ENCODE results near the gene SSH2. TPM values are rescaled to one million over a fixed set of nuclear protein-coding genes. Genes with fewer than 3 reads are reported as not detected.
A peak's percentile ranks its signal among the peaks of the same experiment; 100 is the strongest.
"Not testable (repeated sequence)": the region's sequence is repeated elsewhere in the genome, so short reads cannot be mapped to it uniquely, and the experiment has no call there.

The SSH2 gene
- total RNA-seq, 2 experiments from 2014 or later, result 32.0 to 33.1 TPM

- POLR2A ChIA-PET, result no interaction called here
- Mint-ChIP-seq H3K27ac (no peak overlapping the region), H3K27me3 (no peaks in the 10 kb centered on the region), H3K9me3 (peaks cover 15% of the 10 kb centered on the region), H3K4me3 (no peak overlapping the region), H3K4me1 (ENCODE audit: low read depth) (no peaks in the 10 kb centered on the region), H3K36me3 (peaks cover 5% of the 10 kb centered on the region)
- CTCF ChIA-PET, result interaction anchor here (0.6 to 2.0 kb wide), 3 partner anchors 15 to 178 kb away, joined by 3 to 7 read pairs (median 3); no protein-coding TSS in a partner anchor
- no peak for DNase-seq
- intact Hi-C loops (cut with micrococcal nuclease), result no loop called here
These were observed 24.4 kb upstream of the SSH2 start for GRCh38 chr17:29954405-29954804.

DNA sequence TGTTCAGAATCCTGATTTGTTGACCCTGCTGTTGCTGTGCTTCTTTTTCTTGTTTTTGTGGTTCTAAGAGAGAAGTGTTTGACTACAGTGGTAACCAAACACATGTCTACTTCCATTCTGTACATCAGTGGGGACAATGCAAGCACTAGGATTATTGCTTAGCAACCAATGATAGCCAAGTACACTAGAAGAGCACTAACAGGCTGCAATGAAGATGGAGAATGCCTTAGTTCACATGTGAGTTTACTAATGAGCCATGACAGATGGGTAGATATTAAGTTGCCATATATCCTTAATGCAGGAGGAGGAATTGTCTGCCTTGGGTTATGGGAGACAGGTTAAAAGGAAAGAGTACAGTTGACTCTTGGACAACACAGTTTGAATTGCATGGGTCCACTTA, 19.7 kb upstream of the SSH2 start:
- Mint-ChIP-seq H3K36me3 (peaks cover 5% of the 10 kb centered on the region), H3K27me3 (no peaks in the 10 kb centered on the region), H3K27ac (no peak overlapping the region), H3K9me3 (peaks cover 12% of the 10 kb centered on the region), H3K4me1 (ENCODE audit: low read depth) (no peaks in the 10 kb centered on the region), H3K4me3 (no peak overlapping the region)
- ChIA-PET POLR2A (no interaction called here), CTCF (interaction anchor here (1.7 kb wide), 1 partner anchor 18 kb away, joined by 7 read pairs; no protein-coding TSS in a partner anchor)
- intact Hi-C loops (cut with micrococcal nuclease), result no loop called here
- no peak for DNase-seq

DNA sequence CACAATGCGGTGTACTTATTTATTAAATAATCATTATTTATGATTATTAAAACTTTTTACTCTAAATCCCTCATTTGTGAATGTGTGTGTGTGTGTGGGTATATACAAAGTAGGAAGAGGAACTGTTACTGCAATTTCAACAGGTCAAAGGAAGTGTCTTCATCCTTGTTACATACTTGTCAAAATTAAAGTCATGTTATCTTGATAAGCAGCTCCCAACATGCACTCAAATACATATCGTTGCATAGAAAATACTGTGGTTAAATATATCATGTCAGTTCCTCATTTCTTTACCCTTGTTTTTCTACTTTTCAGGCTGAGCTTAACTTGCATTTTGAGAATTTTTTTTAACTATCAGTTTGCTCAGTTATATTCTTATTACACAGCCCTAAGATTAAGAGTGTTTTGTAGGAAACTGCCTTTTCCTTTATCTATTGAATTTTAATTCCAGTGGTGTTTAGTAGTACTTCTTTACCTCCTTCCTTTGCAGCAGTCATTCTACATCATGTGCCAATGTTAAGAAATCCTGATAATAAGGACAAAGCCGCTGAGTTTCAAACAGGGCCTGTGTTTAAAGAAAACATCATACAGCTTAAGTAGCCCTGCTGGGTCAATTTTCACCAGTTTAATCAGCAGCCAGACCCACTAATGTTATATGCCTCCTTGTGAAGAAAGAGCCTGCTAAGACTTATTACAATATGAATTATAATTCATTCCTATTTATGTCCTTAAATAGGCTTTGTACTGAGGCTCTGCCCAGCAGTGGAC, 18.6 kb upstream of the SSH2 start:
- Mint-ChIP-seq H3K36me3 (peaks cover 1% of the 10 kb centered on the region), H3K27me3 (no peaks in the 10 kb centered on the region), H3K27ac (no peak overlapping the region), H3K4me1 (ENCODE audit: low read depth) (no peaks in the 10 kb centered on the region), H3K4me3 (no peak overlapping the region), H3K9me3 (peaks cover 5% of the 10 kb centered on the region)
- CTCF ChIA-PET, result interaction anchor here (0.7 to 1.7 kb wide), 2 partner anchors 11 to 17 kb away, joined by 3 to 7 read pairs; no protein-coding TSS in a partner anchor
- POLR2A ChIA-PET, result no interaction called here
- intact Hi-C loops (cut with micrococcal nuclease), result no loop called here
- no peak for DNase-seq

GRCh38 chr17:29945281-29945680, 15.3 kb upstream of the SSH2 start:
- H3K27me3 Mint-ChIP-seq, result no peaks in the 10 kb centered on the region
- intact Hi-C loops (cut with micrococcal nuclease), result no loop called here
- CTCF ChIA-PET, result interaction anchor here (1.6 kb wide), 1 partner anchor 14 kb away, joined by 3 read pairs; no protein-coding TSS in a partner anchor
- POLR2A ChIA-PET, result no interaction called here
- H3K4me3 Mint-ChIP-seq, result no peak overlapping the region
- H3K27ac Mint-ChIP-seq, result no peak overlapping the region
- no peak for DNase-seq
- H3K4me1 Mint-ChIP-seq (ENCODE audit: low read depth), result no peaks in the 10 kb centered on the region
- H3K9me3 Mint-ChIP-seq, result no peaks in the 10 kb centered on the region
- no peaks in the 10 kb centered on the region for H3K36me3 Mint-ChIP-seq

GRCh38 chr17:29941334-29941733, 11.3 kb upstream of the SSH2 start, which contains the start of gene EFCAB5:
Gene EFCAB5, plus strand, starts transcription at chr17:29941634. Its CDS starts 163 bp downstream, at chr17:29941797.
- Mint-ChIP-seq H3K27ac (no peak within 1 kb of the TSS), H3K4me1 (ENCODE audit: low read depth) (no peaks in the 10 kb centered on the region), H3K9me3 (no peaks in the 10 kb centered on the region), H3K36me3 (no peaks in the 10 kb centered on the region), H3K4me3 (no peak within 1 kb of the TSS), H3K27me3 (no peaks in the 10 kb centered on the region)
- ChIA-PET CTCF (interaction anchor here (1.3 to 2.2 kb wide), 2 partner anchors 10 to 134 kb away, joined by 6 to 18 read pairs; no protein-coding TSS in a partner anchor), POLR2A (no interaction called here)
- no peak for DNase-seq
- intact Hi-C loops (cut with micrococcal nuclease), result no loop called here

- Mint-ChIP-seq H3K27me3 (no peaks in the 10 kb centered on the region), H3K9me3 (peaks cover 3% of the 10 kb centered on the region), H3K4me3 (no peak overlapping the region), H3K27ac (no peak overlapping the region), H3K36me3 (no peaks in the 10 kb centered on the region), H3K4me1 (ENCODE audit: low read depth) (no peaks in the 10 kb centered on the region)
- POLR2A ChIA-PET, result no interaction called here
- DNase-seq, result no peak
- intact Hi-C loops (cut with micrococcal nuclease), result loop anchor here (10.0 kb wide), 1 partner anchor 352 kb away; the partner anchor contains the start of gene GIT1
- CTCF ChIA-PET, result interaction anchor here (7.4 kb wide), 1 partner anchor 130 kb away, joined by 381 read pairs; no protein-coding TSS in a partner anchor
These were observed 6.7 kb upstream of the SSH2 start for GRCh38 chr17:29936724-29937123.

DNA sequence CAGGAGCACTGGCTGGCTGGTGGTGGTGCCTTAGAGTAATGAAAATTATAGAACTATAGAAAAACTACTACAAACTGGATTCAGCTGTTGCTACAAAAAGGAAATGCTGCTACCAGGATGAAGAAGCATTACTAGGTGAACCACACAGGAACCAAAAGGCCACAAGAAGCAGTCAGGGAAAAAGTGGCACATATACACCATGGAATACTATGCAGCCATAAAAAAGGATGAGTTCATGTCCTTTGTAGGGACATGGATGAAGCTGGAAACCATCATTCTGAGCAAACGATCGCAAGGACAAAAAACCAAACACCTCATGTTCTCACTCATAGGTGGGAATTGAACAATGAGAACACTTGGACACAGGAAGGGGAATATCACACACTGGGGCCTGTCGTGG, 5.9 kb upstream of the SSH2 start:
- H3K27ac Mint-ChIP-seq; H3K4me3 Mint-ChIP-seq; H3K9me3 Mint-ChIP-seq; POLR2A ChIA-PET; H3K36me3 Mint-ChIP-seq; H3K4me1 Mint-ChIP-seq (ENCODE audit: low read depth); H3K27me3 Mint-ChIP-seq; DNase-seq: not testable (repeated sequence)
- intact Hi-C loops (cut with micrococcal nuclease), result loop anchor here (10.0 kb wide), 1 partner anchor 351 kb away; the partner anchor contains the start of gene GIT1
- CTCF ChIA-PET, result interaction anchor here (0.6 to 7.4 kb wide), 2 partner anchors 10 to 129 kb away, joined by 3 to 381 read pairs; no protein-coding TSS in a partner anchor

- peaks cover 3% of the 10 kb centered on the region for H3K9me3 Mint-ChIP-seq
- no peak overlapping the region for H3K4me3 Mint-ChIP-seq
- H3K36me3 Mint-ChIP-seq, result peaks cover 3% of the 10 kb centered on the region
- no peak for DNase-seq
- H3K4me1 Mint-ChIP-seq (ENCODE audit: low read depth), result peaks cover 2% of the 10 kb centered on the region
- no peak overlapping the region for H3K27ac Mint-ChIP-seq
- ChIA-PET CTCF (interaction anchor here (0.9 to 7.4 kb wide), 4 partner anchors 117 to 316 kb away, joined by 3 to 381 read pairs (median 14); no protein-coding TSS in a partner anchor), POLR2A (no interaction called here)
- no peaks in the 10 kb centered on the region for H3K27me3 Mint-ChIP-seq
- intact Hi-C loops (cut with micrococcal nuclease), result loop anchor here (10.0 kb wide), 1 partner anchor 349 kb away; the partner anchor contains the start of gene GIT1
These were observed 3.4 kb upstream of the SSH2 start for GRCh38 chr17:29933379-29933778.

DNA sequence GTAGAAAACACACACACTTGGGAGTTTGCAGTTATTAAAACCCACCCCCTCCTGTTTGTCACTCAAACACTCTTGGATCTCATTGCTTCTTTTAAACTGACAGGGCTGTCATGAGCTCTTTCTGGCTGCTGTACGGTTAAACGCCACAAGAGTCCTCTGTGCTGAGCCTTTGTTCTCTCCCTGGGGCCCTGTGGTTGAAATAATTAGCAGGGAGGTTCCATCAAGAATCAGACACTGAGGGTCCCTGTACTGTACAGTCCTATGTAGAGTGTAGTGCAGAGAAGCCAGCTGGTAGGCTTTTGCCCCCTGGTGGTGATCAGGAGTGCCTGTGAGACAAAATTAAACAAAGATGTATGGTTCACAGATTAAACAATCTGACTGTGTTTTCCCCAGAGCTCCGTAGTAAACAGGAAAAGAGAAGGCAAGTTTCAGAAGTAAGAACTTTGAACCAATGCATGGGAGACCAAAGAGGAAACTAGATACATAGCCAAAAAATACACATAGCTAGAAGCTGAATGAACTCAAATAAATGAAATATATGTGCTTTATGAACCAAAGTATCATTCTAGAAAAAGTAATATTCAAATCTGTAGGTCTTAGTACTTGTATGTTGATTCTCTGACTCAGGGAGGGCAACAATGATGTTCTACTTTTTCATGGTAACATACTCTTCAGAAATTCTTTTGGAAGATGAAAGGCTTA, 1.4 kb upstream of the SSH2 start:
- H3K27ac Mint-ChIP-seq, result no peak overlapping the region
- no peaks in the 10 kb centered on the region for H3K27me3 Mint-ChIP-seq
- peaks cover 3% of the 10 kb centered on the region for H3K9me3 Mint-ChIP-seq
- ChIA-PET CTCF (interaction anchor here (0.6 to 7.4 kb wide), 63 partner anchors 8 to 639 kb away, joined by 3 to 381 read pairs (median 5); partner anchors contain the start of gene EFCAB5), POLR2A (interaction anchor here (0.6 to 2.3 kb wide), 8 partner anchors 9 to 365 kb away, joined by 3 to 18 read pairs (median 4); partner anchors contain the start of gene ABHD15)
- intact Hi-C loops (cut with micrococcal nuclease), result loop anchor here (1.0 to 10.0 kb wide), 7 partner anchors 64 to 347 kb away; partner anchors contain the start of gene GIT1
- H3K4me3 Mint-ChIP-seq, result no peak overlapping the region
- peak; percentile 75 for DNase-seq
- peaks cover 3% of the 10 kb centered on the region for H3K36me3 Mint-ChIP-seq
- peaks cover 18% of the 10 kb centered on the region for H3K4me1 Mint-ChIP-seq (ENCODE audit: low read depth)

DNA sequence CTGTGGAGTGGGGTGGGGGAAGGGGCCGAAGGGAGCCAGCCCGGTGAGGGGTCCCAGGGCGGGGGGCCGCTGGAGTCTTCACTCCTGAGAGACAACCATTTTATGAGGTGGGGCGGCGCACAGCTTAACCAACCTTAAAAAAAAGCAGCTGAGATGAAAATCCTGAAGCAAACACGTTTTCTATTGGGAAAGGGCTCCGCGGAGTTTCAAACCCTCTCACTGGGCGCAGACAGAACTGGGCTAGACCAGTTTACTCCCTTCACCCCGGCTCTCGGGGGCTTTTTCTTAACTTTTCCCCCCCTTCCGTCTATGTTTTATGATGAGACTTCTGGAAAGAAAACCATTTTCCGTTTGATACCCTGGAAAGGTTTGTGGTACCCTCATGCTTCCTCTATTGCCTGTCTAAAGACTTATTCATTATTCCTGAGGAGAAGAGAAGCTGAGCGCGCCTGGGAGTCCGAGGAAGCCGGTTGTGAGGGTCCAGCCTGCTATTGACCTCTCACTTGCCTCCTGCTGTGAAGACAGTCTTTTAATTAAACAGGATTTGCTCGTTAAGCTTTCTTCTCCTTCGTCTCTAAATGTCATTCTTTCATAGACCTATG, 482 bp upstream of the SSH2 start:
- no peak for DNase-seq
- Mint-ChIP-seq H3K4me3 (no peak overlapping the region), H3K4me1 (ENCODE audit: low read depth) (peaks cover 18% of the 10 kb centered on the region), H3K27me3 (no peaks in the 10 kb centered on the region), H3K36me3 (peaks cover 3% of the 10 kb centered on the region), H3K9me3 (no peaks in the 10 kb centered on the region), H3K27ac (no peak overlapping the region)
- ChIA-PET CTCF (interaction anchor here (0.6 to 7.4 kb wide), 53 partner anchors 9 to 1158 kb away, joined by 3 to 381 read pairs (median 7); partner anchors contain the start of gene EFCAB5), POLR2A (interaction anchor here (0.7 to 2.3 kb wide), 9 partner anchors 9 to 364 kb away, joined by 3 to 18 read pairs (median 4); partner anchors contain the start of gene ABHD15)
- intact Hi-C loops (cut with micrococcal nuclease), result loop anchor here (1.0 to 10.0 kb wide), 7 partner anchors 63 to 346 kb away; partner anchors contain the start of gene GIT1

GRCh38 chr17:29929006-29929532, 959 bp downstream of the SSH2 start:
- no peak overlapping the region for H3K4me3 Mint-ChIP-seq
- ChIA-PET POLR2A (no interaction called here), CTCF (interaction anchor here (1.8 to 4.0 kb wide), 2 partner anchors 62 to 164 kb away, joined by 4 to 13 read pairs; no protein-coding TSS in a partner anchor)
- peaks cover 25% of the 10 kb centered on the region for H3K4me1 Mint-ChIP-seq (ENCODE audit: low read depth)
- DNase-seq, result peak; percentile 41
- no peaks in the 10 kb centered on the region for H3K27me3 Mint-ChIP-seq
- peaks cover 3% of the 10 kb centered on the region for H3K36me3 Mint-ChIP-seq
- no peak overlapping the region for H3K27ac Mint-ChIP-seq
- intact Hi-C loops (cut with micrococcal nuclease), result no loop called here
- no peaks in the 10 kb centered on the region for H3K9me3 Mint-ChIP-seq
